A549 (cell line): ENCODE data around the gene AGR3. TPM values are rescaled to one million over a fixed set of nuclear protein-coding genes. Genes with fewer than 3 reads are reported as not detected.
A peak's percentile ranks its signal among the peaks of the same experiment; 100 is the strongest.
"Not testable (repeated sequence)": the region's sequence is repeated elsewhere in the genome, so short reads cannot be mapped to it uniquely, and the experiment has no call there.

ENCODE experiments used
- ATAC-seq, 2 experiments: fragments of 200-7000 bp in 1 of 2; fragments of >200 bp in 1 of 2; cut with Nextera tagmentation in 1 of 2; cut with Tn5 transposase in 1 of 2; 3 replicates each; pipeline versions ENCODE4 v1.8.0 to v1.9.1; 2018 to 2020; ENCODE audit warnings: mild to moderate bottlenecking in 1 of 2, moderate library complexity in 1 of 2
- CTCF ChIA-PET: fragments of 300-600 bp; sonication (Branson Sonifier 250); formaldehyde crosslinking; extraction: SDS; loops from one replicate; lab custom pipeline; 2021; ENCODE audit warnings: antibody characterized with exemption, inconsistent platforms; lab: Yijun Ruan, JAX
- POLR2A ChIA-PET: fragments of 350-600 bp; formaldehyde crosslinking; extraction: SDS; loops from one replicate; lab custom pipeline; 2021; ENCODE audit warnings: antibody characterized with exemption, inconsistent platforms; lab: Yijun Ruan, JAX
- DNase-seq, 2 experiments: peaks; one replicate each; pipeline versions ENCODE4 v3.0.0 to v3.0.0-alpha.2; 2011 to 2016; ENCODE audit warnings: low read depth in 1 of 2, low spot score in 1 of 2
- FAIRE-seq: peaks from 2 replicates; lab custom pipeline; 2011; peaks lifted over from hg19 to GRCh38; lab: Jason Lieb, UNC
- H3K27ac ChIP-seq, 2 experiments: fragments of >200 bp; sonication (Bioruptor Twin); formaldehyde crosslinking; 3 replicates each; pipeline ENCODE4 v1.5.1; 2016 to 2017
- H3K4me1 ChIP-seq: fragments of >200 bp; sonication (Bioruptor Twin); formaldehyde crosslinking; 3 replicates; pipeline ENCODE4 v1.6.1; 2016
- H3K4me2 ChIP-seq: fragments of >200 bp; sonication (Bioruptor Twin); formaldehyde crosslinking; 3 replicates; pipeline ENCODE4 v1.6.1; 2016
- H3K4me3 ChIP-seq: fragments of >200 bp; sonication (Bioruptor Twin); formaldehyde crosslinking; 3 replicates; pipeline ENCODE4 v1.5.1; 2016
- H3K9me3 ChIP-seq: fragments of >200 bp; sonication (Bioruptor Twin); formaldehyde crosslinking; 3 replicates; pipeline ENCODE4 v1.6.1; 2016
- CHD4 ChIP-seq: fragments of 200-600 bp; sonication (generic); IDR thresholded peaks from 2 replicates; pipeline ENCODE4 v1.6.1; 2016; ENCODE audit warnings: antibody characterized with exemption, mild to moderate bottlenecking, borderline replicate concordance
- EP300 ChIP-seq, 2 experiments: fragments of >200 bp; sonication (Bioruptor Twin); formaldehyde crosslinking; IDR thresholded peaks; 2 replicates in 1 of 2; 3 replicates in 1 of 2; pipeline ENCODE4 v1.6.1; 2016 to 2017
- FOSB ChIP-seq: fragments of 250-450 bp; sonication (Bioruptor Pico); IDR thresholded peaks from 2 replicates; pipeline ENCODE4 v1.5.0; 2020; ENCODE audit warnings: mild to moderate bottlenecking, moderate library complexity
- FOSL2 ChIP-seq, 2 experiments: fragments of 450-650 bp in 1 of 2; fragments of >200 bp in 1 of 2; sonication (Bioruptor Twin) in 1 of 2; formaldehyde crosslinking; IDR thresholded peaks; 2 replicates each; pipeline versions ENCODE4 v1.5.0 to v1.6.1; 2016 to 2020; ENCODE audit warnings: mild to moderate bottlenecking in 1 of 2, moderate library complexity in 1 of 2
- GATA3 ChIP-seq: IDR thresholded peaks from 2 replicates; pipeline ENCODE4 v1.6.1; 2012; ENCODE audit warnings: borderline replicate concordance
- HOXA7 ChIP-seq: fragments of 250-450 bp; sonication (Bioruptor Pico); IDR thresholded peaks from 2 replicates; pipeline ENCODE4 v1.5.0; 2020; ENCODE audit warnings: mild to moderate bottlenecking, moderate library complexity
- KDM1A ChIP-seq: fragments of 200-600 bp; sonication (generic); IDR thresholded peaks from 2 replicates; pipeline ENCODE4 v1.6.1; 2016; ENCODE audit warnings: low read depth, mild to moderate bottlenecking
- MAFK ChIP-seq: fragments of 450-650 bp; IDR thresholded peaks from 2 replicates; pipeline ENCODE4 v1.6.1; 2014; ENCODE audit not compliant: partially characterized antibody
- MYC ChIP-seq: IDR thresholded peaks from 2 replicates; pipeline ENCODE4 v1.6.1; 2012; ENCODE audit warnings: mild to moderate bottlenecking, inconsistent platforms, low read length, improper control_type of control experiment, borderline replicate concordance
- NFE2L2 ChIP-seq: fragments of 150-350 bp; conservative IDR thresholded peaks from 2 replicates; pipeline ENCODE4 v1.6.1; 2014; ENCODE audit warnings: low read length
- NR3C1 ChIP-seq: fragments of >200 bp; sonication (Bioruptor Twin); formaldehyde crosslinking; IDR thresholded peaks from 3 replicates; pipeline ENCODE4 v1.6.1; 2017
- PHF8 ChIP-seq: fragments of 200-600 bp; sonication (generic); IDR thresholded peaks from 2 replicates; pipeline ENCODE4 v1.6.1; 2016; ENCODE audit warnings: low read depth, mild to moderate bottlenecking, antibody characterized with exemption, moderate library complexity, borderline replicate concordance
- POLR2A ChIP-seq: IDR thresholded peaks from 2 replicates; pipeline ENCODE4 v1.6.1; 2012; ENCODE audit warnings: mild to moderate bottlenecking, low read length
- RAD21 ChIP-seq, 2 experiments: fragments of >200 bp in 1 of 2; sonication (Bioruptor Twin) in 1 of 2; formaldehyde crosslinking in 1 of 2; IDR thresholded peaks in 1 of 2; conservative IDR thresholded peaks in 1 of 2; 2 replicates in 1 of 2; 3 replicates in 1 of 2; pipeline ENCODE4 v1.6.1; 2012 to 2018; ENCODE audit warnings: inconsistent platforms in 1 of 2
- RARB ChIP-seq: fragments of 250-450 bp; sonication (Bioruptor Pico); IDR thresholded peaks from 2 replicates; pipeline ENCODE4 v1.8.0; 2021; ENCODE audit warnings: mild to moderate bottlenecking, moderate library complexity
- RFX5 ChIP-seq: fragments of 450-650 bp; IDR thresholded peaks from 2 replicates; pipeline ENCODE4 v1.7.1; 2014; ENCODE audit warnings: antibody characterized with exemption, mild to moderate bottlenecking, moderate library complexity
- ZFP36 ChIP-seq: fragments of 450-650 bp; IDR thresholded peaks from 2 replicates; pipeline ENCODE4 v1.6.1; 2014; ENCODE audit warnings: borderline replicate concordance; ENCODE audit not compliant: partially characterized antibody
- ZSCAN20 ChIP-seq: fragments of 250-450 bp; sonication (Bioruptor Pico); IDR thresholded peaks from 2 replicates; pipeline ENCODE4 v1.8.0; 2022; ENCODE audit warnings: mild to moderate bottlenecking, moderate library complexity
- whole genome bisulfite sequencing: methylation state at CpG from one replicate; pipeline ENCODE4 v1.1.6; 2017; ENCODE audit errors: missing lambda C conversion rate; 5-methylcytosine and 5-hydroxymethylcytosine counted together
- polyA plus RNA-seq, 4 experiments: library from polyadenylated mRNA; depleted of rRNA in 3 of 4; stranded (reverse); fragments of >200 nt; fragmentation: RNase III in 1 of 4; extraction: RNeasy Plus Mini Kit Qiagen cat#74134 plus additional on column Dnase treatment in 1 of 4; gene quantifications; 2 replicates in 3 of 4; 3 replicates in 1 of 4; pipeline ENCODE4 v1.2.3, GENCODE V29; 2011 to 2017
- TF ChIP-seq, protein P1 (sequence below): fragments of 250-450 bp; sonication (Bioruptor Pico); IDR thresholded peaks from 2 replicates; pipeline ENCODE4 v1.5.0; 2021; ENCODE audit warnings: mild to moderate bottlenecking, moderate library complexity, borderline replicate concordance
- TF ChIP-seq, protein P2 (sequence below): fragments of 200-600 bp; sonication (generic); IDR thresholded peaks from 2 replicates; pipeline ENCODE4 v1.6.1; 2016; ENCODE audit warnings: antibody characterized with exemption, mild to moderate bottlenecking, moderate library complexity
- TF ChIP-seq, protein P3 (sequence below): fragments of >200 bp; sonication (Bioruptor Twin); formaldehyde crosslinking; IDR thresholded peaks from 2 replicates; pipeline ENCODE4 v1.6.1; 2016
- TF ChIP-seq, protein P4 (sequence below): IDR thresholded peaks from 2 replicates; pipeline ENCODE4 v1.6.1; 2012

AGR3 gene
- polyA plus RNA-seq, 2 of the 4 experiments (the other 2 are of a cell fraction) = 0.36 TPM; not detected in 1

DNA sequence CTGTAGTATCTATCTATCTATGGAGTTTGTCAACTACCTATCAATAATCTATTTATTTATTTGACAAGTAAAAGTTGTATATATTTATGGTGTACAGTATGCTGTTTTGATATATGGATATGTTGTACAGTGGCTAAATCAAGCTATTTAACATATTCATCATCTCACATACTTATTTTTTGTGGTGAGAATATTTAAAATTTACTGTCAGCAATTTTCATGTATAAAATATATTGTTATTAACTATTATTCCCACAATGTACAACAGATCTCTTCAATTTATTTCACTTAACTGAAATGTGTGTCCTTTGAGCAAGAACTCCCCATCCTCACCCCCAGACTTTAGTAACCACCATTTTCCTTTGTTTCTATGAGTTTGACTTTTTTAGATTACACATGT is 14.5 kb downstream of the AGR3 start:
- TF ChIP-seq POLR2A (no peak), KDM1A (no peak), NFE2L2 (no peak), MAFK (peak; percentile 58), FOSB (CRISPR knock-in tag) (no peak), ZSCAN20 (CRISPR knock-in tag) (no peak), CHD4 (no peak)
- no peak overlapping the region for H3K4me3 ChIP-seq
- POLR2A ChIA-PET = no interaction called here

DNA sequence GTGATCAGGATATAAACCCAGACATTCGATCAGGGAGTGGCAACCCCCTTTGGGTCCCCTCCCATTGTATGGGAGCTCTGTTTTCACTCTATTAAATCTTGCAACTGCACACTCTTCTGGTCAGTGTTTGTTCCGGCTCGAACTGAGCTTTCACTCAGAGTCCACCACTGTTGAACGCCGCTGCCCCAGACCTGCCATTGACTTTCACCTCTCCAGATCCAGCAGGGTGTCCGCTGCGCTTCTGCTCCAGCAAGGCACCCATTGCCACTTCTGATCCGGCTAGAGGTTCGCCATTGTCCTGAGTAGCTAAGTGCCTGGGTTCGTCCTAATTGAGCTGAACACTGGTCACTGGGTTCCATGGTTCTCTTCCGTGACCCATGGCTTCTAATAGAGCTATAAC is 28.6 kb downstream of the AGR3 start:
- peak overlapping the region in 1 of 2 experiments; percentile 6; a peak in 1 of 6 replicates for H3K27ac ChIP-seq
- H3K9me3 ChIP-seq, POLR2A ChIA-PET, H3K4me1 ChIP-seq, DNase-seq, ATAC-seq, FAIRE-seq, H3K4me3 ChIP-seq, H3K4me2 ChIP-seq: not testable (repeated sequence)
- 93% methylated on average over 10 of the region's 11 CpGs for WGBS
- CTCF ChIA-PET = interaction anchor here (0.6 to 1.4 kb wide), 2 partner anchors 38 to 793 kb away, joined by 4 to 9 read pairs; no protein-coding TSS in a partner anchor

More for the DNA sequence above, 14.5 kb downstream of the AGR3 start:
- Histone ChIP-seq H3K4me2 (no peak overlapping the region), H3K27ac (no peak overlapping the region), H3K4me1 (no peaks in the 10 kb centered on the region), H3K9me3 (peaks cover 6% of the 10 kb centered on the region; the same call in 1 of the 3 replicates)
- FAIRE-seq (no peak), ATAC-seq (no peak), DNase-seq (no peak)
- CTCF ChIA-PET = no interaction called here

DNA sequence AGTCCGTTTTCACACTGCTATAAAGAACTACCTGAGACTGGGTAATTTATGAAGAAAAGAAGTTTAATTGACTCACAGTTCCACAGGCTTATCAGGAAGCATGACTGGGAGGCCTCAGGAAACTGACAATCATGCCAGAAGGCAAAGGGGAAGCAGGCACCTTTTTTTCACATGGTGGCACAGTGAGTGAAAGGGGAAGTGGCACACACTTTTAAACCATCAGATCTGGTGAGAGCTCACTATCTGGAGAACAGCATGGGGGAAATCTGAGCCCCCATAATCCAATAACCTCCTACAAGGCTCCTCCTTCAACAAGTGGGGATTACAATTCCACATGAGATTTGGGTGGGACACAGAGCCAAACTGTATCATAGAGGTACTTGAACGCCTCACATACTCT is 30.0 kb downstream of the AGR3 start:
- peak overlapping the region in 1 of 2 experiments; percentile 51; a peak in 1 of 6 replicates for H3K27ac ChIP-seq
- ChIA-PET POLR2A (no interaction called here), CTCF (interaction anchor here (0.7 kb wide), 1 partner anchor 794 kb away, joined by 3 read pairs; no protein-coding TSS in a partner anchor)
- peaks cover 16% of the 10 kb centered on the region for H3K4me1 ChIP-seq
- ATAC-seq (no peak), DNase-seq (no peak)
- no peaks in the 10 kb centered on the region for H3K9me3 ChIP-seq
- no peak overlapping the region for H3K4me2 ChIP-seq
- TF ChIP-seq FOSL2 (IDR thresholded peaks at IDR 0.05) = no peak
- no peak for TF ChIP-seq FOSL2 (CRISPR knock-in tag; IDR thresholded peaks at IDR 0.05)
- no peak for TF ChIP-seq ZFP36
- TF ChIP-seq GATA3 = no peak
- TF ChIP-seq, protein P1, sequence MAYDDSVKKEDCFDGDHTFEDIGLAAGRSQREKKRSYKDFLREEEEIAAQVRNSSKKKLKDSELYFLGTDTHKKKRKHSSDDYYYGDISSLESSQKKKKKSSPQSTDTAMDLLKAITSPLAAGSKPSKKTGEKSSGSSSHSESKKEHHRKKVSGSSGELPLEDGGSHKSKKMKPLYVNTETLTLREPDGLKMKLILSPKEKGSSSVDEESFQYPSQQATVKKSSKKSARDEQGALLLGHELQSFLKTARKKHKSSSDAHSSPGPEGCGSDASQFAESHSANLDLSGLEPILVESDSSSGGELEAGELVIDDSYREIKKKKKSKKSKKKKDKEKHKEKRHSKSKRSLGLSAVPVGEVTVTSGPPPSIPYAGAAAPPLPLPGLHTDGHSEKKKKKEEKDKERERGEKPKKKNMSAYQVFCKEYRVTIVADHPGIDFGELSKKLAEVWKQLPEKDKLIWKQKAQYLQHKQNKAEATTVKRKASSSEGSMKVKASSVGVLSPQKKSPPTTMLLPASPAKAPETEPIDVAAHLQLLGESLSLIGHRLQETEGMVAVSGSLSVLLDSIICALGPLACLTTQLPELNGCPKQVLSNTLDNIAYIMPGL (CRISPR knock-in tag) = no peak
- TF ChIP-seq NR3C1 = no peak
- TF ChIP-seq, protein P2, sequence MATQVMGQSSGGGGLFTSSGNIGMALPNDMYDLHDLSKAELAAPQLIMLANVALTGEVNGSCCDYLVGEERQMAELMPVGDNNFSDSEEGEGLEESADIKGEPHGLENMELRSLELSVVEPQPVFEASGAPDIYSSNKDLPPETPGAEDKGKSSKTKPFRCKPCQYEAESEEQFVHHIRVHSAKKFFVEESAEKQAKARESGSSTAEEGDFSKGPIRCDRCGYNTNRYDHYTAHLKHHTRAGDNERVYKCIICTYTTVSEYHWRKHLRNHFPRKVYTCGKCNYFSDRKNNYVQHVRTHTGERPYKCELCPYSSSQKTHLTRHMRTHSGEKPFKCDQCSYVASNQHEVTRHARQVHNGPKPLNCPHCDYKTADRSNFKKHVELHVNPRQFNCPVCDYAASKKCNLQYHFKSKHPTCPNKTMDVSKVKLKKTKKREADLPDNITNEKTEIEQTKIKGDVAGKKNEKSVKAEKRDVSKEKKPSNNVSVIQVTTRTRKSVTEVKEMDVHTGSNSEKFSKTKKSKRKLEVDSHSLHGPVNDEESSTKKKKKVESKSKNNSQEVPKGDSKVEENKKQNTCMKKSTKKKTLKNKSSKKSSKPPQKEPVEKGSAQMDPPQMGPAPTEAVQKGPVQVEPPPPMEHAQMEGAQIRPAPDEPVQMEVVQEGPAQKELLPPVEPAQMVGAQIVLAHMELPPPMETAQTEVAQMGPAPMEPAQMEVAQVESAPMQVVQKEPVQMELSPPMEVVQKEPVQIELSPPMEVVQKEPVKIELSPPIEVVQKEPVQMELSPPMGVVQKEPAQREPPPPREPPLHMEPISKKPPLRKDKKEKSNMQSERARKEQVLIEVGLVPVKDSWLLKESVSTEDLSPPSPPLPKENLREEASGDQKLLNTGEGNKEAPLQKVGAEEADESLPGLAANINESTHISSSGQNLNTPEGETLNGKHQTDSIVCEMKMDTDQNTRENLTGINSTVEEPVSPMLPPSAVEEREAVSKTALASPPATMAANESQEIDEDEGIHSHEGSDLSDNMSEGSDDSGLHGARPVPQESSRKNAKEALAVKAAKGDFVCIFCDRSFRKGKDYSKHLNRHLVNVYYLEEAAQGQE = no peak
- TF ChIP-seq EP300 (IDR thresholded peaks at IDR 0.05) = no peak
- TF ChIP-seq RARB (CRISPR knock-in tag) = no peak
- TF ChIP-seq PHF8 = no peak
- no peak for TF ChIP-seq MYC
- TF ChIP-seq ZSCAN20 (CRISPR knock-in tag) = no peak
- no peak for TF ChIP-seq RFX5
- TF ChIP-seq KDM1A = no peak
- TF ChIP-seq, protein P3, sequence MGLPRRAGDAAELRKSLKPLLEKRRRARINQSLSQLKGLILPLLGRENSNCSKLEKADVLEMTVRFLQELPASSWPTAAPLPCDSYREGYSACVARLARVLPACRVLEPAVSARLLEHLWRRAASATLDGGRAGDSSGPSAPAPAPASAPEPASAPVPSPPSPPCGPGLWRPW = no peak
- no peak for TF ChIP-seq RAD21 (conservative IDR thresholded peaks at IDR 0.05 in 1 of 2, IDR thresholded peaks at IDR 0.05 in 1 of 2)
- TF ChIP-seq, protein P4, sequence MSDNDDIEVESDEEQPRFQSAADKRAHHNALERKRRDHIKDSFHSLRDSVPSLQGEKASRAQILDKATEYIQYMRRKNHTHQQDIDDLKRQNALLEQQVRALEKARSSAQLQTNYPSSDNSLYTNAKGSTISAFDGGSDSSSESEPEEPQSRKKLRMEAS = no peak
- no peak for TF ChIP-seq HOXA7 (CRISPR knock-in tag)
- TF ChIP-seq, all 56 proteins: peak for 0
- no peak for FAIRE-seq
- H3K4me3 ChIP-seq = no peak overlapping the region
- 50% methylated on average over 2 of the region's 2 CpGs for WGBS
